Gastrocnemius medialis (tissue), 4 donors: ENCODE results near the gene PTGS2. TPM values are rescaled to one million over a fixed set of nuclear protein-coding genes. Genes with fewer than 3 reads are reported as not detected.

ENCODE experiments used
- ATAC-seq, 2 donors: fragments of 150-250 bp; one replicate each; pipeline ENCODE4 v1.9.1; 2016
- DNase-seq, 2 donors: peaks; one replicate each; pipeline ENCODE4 v3.0.0-alpha.2; 2019
- H3K27ac ChIP-seq, 4 donors: fragments of 200-600 bp; sonication (generic); 1 replicate in 1 of 4; 2 replicates in 3 of 4; pipeline ENCODE4 v1.5.1; 2016 to 2018; ENCODE audit warnings: mild to moderate bottlenecking in 2 of 4, moderate library complexity in 1 of 4
- H3K27me3 ChIP-seq, 3 donors: fragments of 200-600 bp; sonication (generic) in 2 of 3; 1 replicate in 1 of 3; 2 replicates in 2 of 3; pipeline versions ENCODE4 v1.5.1 to v1.6.0; 2016 to 2019; ENCODE audit warnings: mild to moderate bottlenecking in 1 of 3, moderate library complexity in 1 of 3
- H3K36me3 ChIP-seq, 2 donors: fragments of 200-600 bp; sonication (generic) in 1 of 2; one replicate each; pipeline ENCODE4 v1.5.1; 2017 to 2018
- H3K4me1 ChIP-seq, 2 donors: fragments of 200-600 bp; sonication (generic) in 1 of 2; one replicate each; pipeline ENCODE4 v1.5.1; 2016 to 2017; ENCODE audit warnings: mild to moderate bottlenecking in 2 of 2
- H3K4me3 ChIP-seq, 4 donors: fragments of 200-600 bp; sonication (generic) in 3 of 4; 1 replicate in 1 of 4; 2 replicates in 3 of 4; pipeline ENCODE4 v1.5.1; 2016 to 2019; ENCODE audit warnings: mild to moderate bottlenecking in 2 of 4
- H3K9me3 ChIP-seq, 3 donors: fragments of 200-600 bp; sonication (generic) in 2 of 3; 1 replicate in 1 of 3; 2 replicates in 2 of 3; pipeline ENCODE4 v1.5.1; 2016 to 2019
- CTCF ChIP-seq, 5 experiments: fragments of 450-650 bp in 3 of 5; fragments of 200-600 bp in 2 of 5; sonication (generic) in 2 of 5; IDR thresholded peaks in 4 of 5; conservative IDR thresholded peaks in 1 of 5; 1 replicate in 4 of 5; 2 replicates in 1 of 5; pipeline ENCODE4 v1.5.1; 2016 to 2019; ENCODE audit warnings: antibody characterized with exemption in 5 of 5, mild to moderate bottlenecking in 3 of 5, moderate library complexity in 3 of 5
- POLR2A ChIP-seq, 2 donors: fragments of 450-650 bp; IDR thresholded peaks; one replicate each; pipeline ENCODE4 v1.6.1; 2017; ENCODE audit warnings: antibody characterized with exemption in 2 of 2, mild to moderate bottlenecking in 2 of 2, moderate library complexity in 2 of 2
- in situ Hi-C, 4 donors: fragments of 200-750 bp; cut with MboI; loops; one replicate each; pipeline versions ENCODE4 v1.15.0 to v1.8.0; 2017; ENCODE audit warnings: low sequenced_read_pairs in 4 of 4
- intact Hi-C: fragments of 100-400 bp; cut with DNase I; formaldehyde crosslinking; loops from one replicate; pipeline ENCODE4 v1.15.1; 2023; ENCODE audit warnings: low total_unique reads
- total RNA-seq, 4 donors: library from RNA; depleted of rRNA; stranded (reverse); fragments of >200 nt; gene quantifications; one replicate each; pipeline versions ENCODE4 v1.1.0 to v1.2.3, GENCODE V29; 2016

PTGS2 gene
- total RNA-seq, 4 donors from 2014 or later, result 0.23 to 0.58 (median 0.25) TPM; not detected in 1

GRCh38 chr1:186682736-186683135 is 2.5 kb upstream of the PTGS2 start:
- no peak overlapping the region for H3K4me3 ChIP-seq
- ATAC-seq, result no peak
- in situ Hi-C loops, result no loop called here

DNA sequence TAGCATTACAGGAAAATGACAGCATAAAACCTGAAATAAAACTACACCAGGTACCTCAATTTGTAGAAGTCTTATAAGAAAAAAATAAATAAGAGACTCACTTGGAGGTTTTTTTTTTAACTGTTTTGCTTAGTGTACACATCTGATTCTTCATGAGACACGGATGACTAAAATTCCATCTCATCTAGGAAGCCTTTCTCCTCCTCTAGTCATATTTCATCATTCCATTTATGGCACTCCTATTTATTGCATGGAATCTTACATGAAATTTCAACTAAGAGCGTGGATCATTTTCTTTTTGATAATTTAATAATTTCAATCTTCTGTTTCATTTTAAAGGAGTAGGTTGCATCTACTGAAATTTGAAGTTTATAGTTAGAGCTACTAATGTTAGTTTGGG is 1.6 kb upstream of the PTGS2 start:
- intact Hi-C loops (no loop called here), in situ Hi-C loops (no loop called here)
- peaks cover 9 to 13% (median 10%) of the 10 kb centered on the region in 3 donors for H3K27me3 ChIP-seq
- no peak overlapping the region for H3K27ac ChIP-seq
- no peak for TF ChIP-seq POLR2A (IDR thresholded peaks at IDR 0.05)
- H3K4me1 ChIP-seq, result no peaks in the 10 kb centered on the region
- no peak overlapping the region for H3K4me3 ChIP-seq
- ATAC-seq, result no peak
- no peaks in the 10 kb centered on the region for H3K9me3 ChIP-seq
- DNase-seq, result no peak
- H3K36me3 ChIP-seq, result no peaks in the 10 kb centered on the region

More at GRCh38 chr1:186682736-186683135, 2.5 kb upstream of the PTGS2 start:
- H3K27me3 ChIP-seq, result peaks cover 9 to 13% (median 10%) of the 10 kb centered on the region in 3 donors
- no peak overlapping the region for H3K27ac ChIP-seq
- TF ChIP-seq POLR2A (IDR thresholded peaks at IDR 0.05) (no peak), CTCF (IDR thresholded peaks at IDR 0.05 in 4 of 5, conservative IDR thresholded peaks at IDR 0.05 in 1 of 5) (no peak)
- no peak for DNase-seq
- H3K36me3 ChIP-seq, result no peaks in the 10 kb centered on the region
- H3K4me1 ChIP-seq, result no peaks in the 10 kb centered on the region
- intact Hi-C loops, result no loop called here
- no peaks in the 10 kb centered on the region for H3K9me3 ChIP-seq

- H3K4me3 ChIP-seq, result peak overlapping the region; percentile 42 to 51 (median 45)
- intact Hi-C loops (no loop called here), in situ Hi-C loops (no loop called here)
- DNase-seq (no peak), ATAC-seq (no peak)
- H3K27ac ChIP-seq, result peak overlapping the region in 2 of 4 donors; percentile 45 to 61
- no peaks in the 10 kb centered on the region for H3K4me1 ChIP-seq
- H3K36me3 ChIP-seq, result no peaks in the 10 kb centered on the region
- TF ChIP-seq CTCF (IDR thresholded peaks at IDR 0.05 in 4 of 5, conservative IDR thresholded peaks at IDR 0.05 in 1 of 5) (no peak), POLR2A (IDR thresholded peaks at IDR 0.05) (no peak)
- H3K27me3 ChIP-seq, result peaks cover 9 to 13% (median 10%) of the 10 kb centered on the region in 3 donors
- H3K9me3 ChIP-seq, result no peaks in the 10 kb centered on the region
These were observed 898 bp upstream of the PTGS2 start for GRCh38 chr1:186681121-186681520.

- Histone ChIP-seq H3K4me1 (no peaks in the 10 kb centered on the region), H3K9me3 (no peaks in the 10 kb centered on the region), H3K27me3 (peaks cover 9 to 13% (median 10%) of the 10 kb centered on the region in 3 donors), H3K4me3 (peak overlapping the region; percentile 42 to 51 (median 45)), H3K36me3 (no peaks in the 10 kb centered on the region), H3K27ac (peak overlapping the region; percentile 23 to 45 (median 37))
- in situ Hi-C loops, result no loop called here
- DNase-seq (no peak), ATAC-seq (peak; percentile 30 to 40)
- no peak for TF ChIP-seq POLR2A (IDR thresholded peaks at IDR 0.05)
- TF ChIP-seq CTCF (IDR thresholded peaks at IDR 0.05 in 4 of 5, conservative IDR thresholded peaks at IDR 0.05 in 1 of 5), result no peak
- intact Hi-C loops, result no loop called here
These were observed 339 bp downstream of the PTGS2 start for GRCh38 chr1:186679924-186680244.

DNA sequence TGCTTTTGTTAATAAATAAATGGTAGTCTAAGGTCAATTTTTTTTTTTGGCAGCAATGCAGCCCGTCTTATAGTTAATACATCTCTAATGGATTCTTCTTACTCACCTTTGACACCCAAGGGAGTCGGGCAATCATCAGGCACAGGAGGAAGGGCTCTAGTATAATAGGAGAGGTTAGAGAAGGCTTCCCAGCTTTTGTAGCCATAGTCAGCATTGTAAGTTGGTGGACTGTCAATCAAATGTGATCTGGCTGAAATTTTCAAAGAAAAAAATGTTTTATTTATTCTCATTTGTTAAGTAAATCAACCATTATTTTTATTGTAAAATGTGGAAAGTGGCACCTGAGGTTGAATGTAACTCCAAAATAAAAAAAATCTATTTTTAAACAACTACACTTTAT is 2.1 kb downstream of the PTGS2 start:
- H3K27me3 ChIP-seq, result peaks cover 8 to 13% (median 10%) of the 10 kb centered on the region in 3 donors
- no peaks in the 10 kb centered on the region for H3K9me3 ChIP-seq
- TF ChIP-seq CTCF (IDR thresholded peaks at IDR 0.05 in 4 of 5, conservative IDR thresholded peaks at IDR 0.05 in 1 of 5), result no peak
- no peak for TF ChIP-seq POLR2A (IDR thresholded peaks at IDR 0.05)
- no peak for ATAC-seq
- no peak for DNase-seq
- H3K36me3 ChIP-seq, result no peaks in the 10 kb centered on the region
- intact Hi-C loops (no loop called here), in situ Hi-C loops (no loop called here)
- H3K4me1 ChIP-seq, result no peaks in the 10 kb centered on the region
- no peak overlapping the region for H3K27ac ChIP-seq
- no peak overlapping the region for H3K4me3 ChIP-seq
